Panc1 (cell line): ENCODE data around the gene APEH. TPM values are rescaled to one million over a fixed set of nuclear protein-coding genes. Genes with fewer than 3 reads are reported as not detected.
A peak's percentile ranks its signal among the peaks of the same experiment; 100 is the strongest.
"Not testable (repeated sequence)": the region's sequence is repeated elsewhere in the genome, so short reads cannot be mapped to it uniquely, and the experiment has no call there.

Source experiments
- ATAC-seq: fragments of 200-7000 bp; cut with Tn5 transposase; 2 replicates; pipeline ENCODE4 v1.9.1; 2020; ENCODE audit warnings: mild to moderate bottlenecking, moderate library complexity
- BruUV-seq: library from RNA; stranded (reverse); fragments of 400-500 nt; replicated peaks from 2 replicates; lab custom pipeline; 2021; lab: Mats Ljungman, UMichigan
- CTCF ChIA-PET: fragments of 300-600 bp; sonication (Branson Sonifier 250); formaldehyde crosslinking; loops from one replicate; lab custom pipeline; 2022; ENCODE audit warnings: antibody characterized with exemption; lab: Charles Lee
- POLR2A ChIA-PET: fragments of 300-600 bp; sonication (Branson Sonifier 250); formaldehyde crosslinking; loops from one replicate; lab custom pipeline; 2022; ENCODE audit warnings: antibody characterized with exemption; lab: Charles Lee
- DNase-seq: peaks from one replicate; pipeline ENCODE4 v3.0.0-alpha.2; 2010; ENCODE audit warnings: low read depth, low spot score
- H3K27ac ChIP-seq: 2 replicates; pipeline ENCODE4 v1.5.1; 2011; ENCODE audit warnings: mild to moderate bottlenecking, low read length, inconsistent platforms
- H3K27me3 ChIP-seq: fragments of 200-500 bp; sonication (Bioruptor generic); 2 replicates; pipeline ENCODE4 v1.6.0; 2014; ENCODE audit warnings: low read length, inconsistent platforms; ENCODE audit not compliant: control insufficient read depth, insufficient read depth
- H3K36me3 ChIP-seq: fragments of 200-500 bp; sonication (Bioruptor generic); 2 replicates; pipeline ENCODE4 v1.5.1; 2014; ENCODE audit warnings: inconsistent platforms, mild to moderate bottlenecking, low read length, moderate library complexity; ENCODE audit not compliant: control insufficient read depth, insufficient read depth
- H3K4me1 ChIP-seq: 2 replicates; pipeline ENCODE4 v1.5.1; 2011; ENCODE audit warnings: inconsistent platforms, mild to moderate bottlenecking, low read length, moderate library complexity; ENCODE audit not compliant: control insufficient read depth, insufficient read depth
- H3K4me3 ChIP-seq, 2 experiments: 2 replicates each; pipeline ENCODE4 v1.5.1; 2011 to 2012; ENCODE audit warnings: low read depth in 2 of 2, low read length in 2 of 2, mild to moderate bottlenecking in 2 of 2, inconsistent platforms in 1 of 2, moderate library complexity in 1 of 2
- H3K9me3 ChIP-seq: fragments of 200-500 bp; sonication (Bioruptor generic); 2 replicates; pipeline ENCODE4 v1.5.1; 2014; ENCODE audit warnings: low read depth, mild to moderate bottlenecking, inconsistent platforms, low read length, moderate library complexity; ENCODE audit not compliant: control insufficient read depth, insufficient read depth
- POLR2AphosphoS5 ChIP-seq: IDR thresholded peaks from 2 replicates; pipeline ENCODE4 v1.6.1; 2012; ENCODE audit warnings: mild to moderate bottlenecking, low read depth, low read length, moderate library complexity
- SIN3A ChIP-seq: IDR thresholded peaks from 2 replicates; pipeline ENCODE4 v1.6.1; 2012; ENCODE audit warnings: low read depth, mild to moderate bottlenecking, low read length, moderate library complexity, borderline replicate concordance; ENCODE audit not compliant: insufficient read depth
- TCF7L2 ChIP-seq: IDR thresholded peaks from 2 replicates; pipeline ENCODE4 v1.6.1; 2011; ENCODE audit warnings: mild to moderate bottlenecking, low read depth, low read length, inconsistent platforms
- in situ Hi-C: cut with HindIII; loops from 2 replicates; pipeline ENCODE4 v1.10.0; 2016; ENCODE audit warnings: low sequenced_read_pairs, low pct_unique_long_range_greater_than_20kb
- intact Hi-C: fragments of 100-400 bp; cut with micrococcal nuclease; formaldehyde crosslinking; loops from one replicate; pipeline ENCODE4 v1.10.0; 2022; ENCODE audit not compliant: unreplicated experiment
- total RNA-seq: library from RNA; stranded (reverse); gene quantifications from one replicate; pipeline ENCODE4 v1.2.1, GENCODE V29; 2021; ENCODE audit not compliant: unreplicated experiment
- TF ChIP-seq, protein P1 (sequence below), 2 experiments: IDR thresholded peaks; 2 replicates each; pipeline ENCODE4 v1.6.1; 2011 to 2012; ENCODE audit warnings: low read depth in 2 of 2, control low read depth in 1 of 2, low read length in 1 of 2, mild to moderate bottlenecking in 1 of 2, moderate library complexity in 1 of 2; ENCODE audit not compliant: insufficient read depth in 1 of 2
- TF ChIP-seq, protein P2 (sequence below): fragments of 450-650 bp; IDR thresholded peaks from 2 replicates; pipeline ENCODE4 v1.5.1; 2017; ENCODE audit warnings: mild to moderate bottlenecking

APEH gene
- total RNA-seq, 1 experiment from 2014 or later, result 131 TPM

DNA sequence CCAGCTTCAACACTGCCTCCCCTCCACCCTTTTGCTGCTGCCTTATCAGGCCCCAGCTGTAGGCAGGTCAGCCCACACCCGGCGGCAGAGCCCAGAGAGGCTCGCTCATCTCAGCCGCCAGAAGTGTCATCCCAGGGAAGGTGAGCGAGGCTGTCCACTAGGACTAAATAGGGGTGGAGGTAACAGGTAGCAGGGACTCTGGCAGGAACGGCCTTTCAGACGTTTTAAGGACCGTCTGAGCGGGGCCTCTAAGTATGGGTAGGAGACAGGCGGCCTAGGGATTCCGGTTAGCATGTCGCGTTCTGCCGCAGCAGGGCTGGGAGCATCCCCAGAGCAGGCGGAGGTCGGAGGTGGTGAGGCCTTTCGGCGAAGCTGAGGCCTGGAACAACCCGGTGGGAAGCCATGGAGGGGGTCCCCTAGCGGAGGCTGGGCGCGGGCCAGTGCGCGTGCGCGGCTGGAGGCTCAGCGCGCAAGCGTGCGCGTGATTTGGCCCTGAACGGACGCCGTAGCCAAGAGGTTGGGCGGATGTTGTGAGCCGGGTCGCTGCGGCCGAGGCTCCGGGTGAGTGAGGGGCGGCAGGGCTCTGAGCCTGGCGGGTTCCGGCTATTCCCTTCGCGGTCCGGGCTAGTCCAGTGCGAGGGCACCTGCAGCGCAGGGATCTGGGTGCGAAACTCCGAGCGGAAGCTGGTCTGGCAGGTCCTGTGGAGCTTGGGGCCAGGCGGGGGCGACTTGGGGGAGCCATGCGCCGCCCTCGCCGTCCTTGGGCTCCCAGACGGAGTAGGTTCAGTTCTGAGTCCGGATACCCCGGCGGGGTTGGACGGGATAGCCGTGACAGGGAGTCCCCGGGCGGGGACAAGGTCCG lies 15.1 kb downstream of the APEH start, which contains the start of the genes MST1 and RNF123:
TSS of gene MST1 (minus strand) at position 429 of the 862 bp plus-strand sequence. CDS start 783 bp downstream, outside the sequence.
TSS of gene RNF123 (plus strand) at position 512 of the 862 bp plus-strand sequence. CDS start 1,609 bp downstream, outside the sequence.
- intact Hi-C loops, result no loop called here
- ATAC-seq, result peak; percentile 60
- CTCF ChIA-PET, result no interaction called here
- Histone ChIP-seq H3K4me1 (no peaks in the 10 kb centered on the region), H3K27me3 (no peaks in the 10 kb centered on the region), H3K9me3 (no peaks in the 10 kb centered on the region), H3K27ac (peak within 1 kb of the TSS; percentile 94), H3K36me3 (no peaks in the 10 kb centered on the region; the same call in 1 of the 2 replicates), H3K4me3 (peak within 1 kb of the TSS; percentile 82 to 84)
- in situ Hi-C loops, result no loop called here
- TF ChIP-seq POLR2AphosphoS5 (peak; percentile 64; the same call in 1 of the 2 replicates), SIN3A (no peak), TCF7L2 (no peak)
- TF ChIP-seq, protein P1, sequence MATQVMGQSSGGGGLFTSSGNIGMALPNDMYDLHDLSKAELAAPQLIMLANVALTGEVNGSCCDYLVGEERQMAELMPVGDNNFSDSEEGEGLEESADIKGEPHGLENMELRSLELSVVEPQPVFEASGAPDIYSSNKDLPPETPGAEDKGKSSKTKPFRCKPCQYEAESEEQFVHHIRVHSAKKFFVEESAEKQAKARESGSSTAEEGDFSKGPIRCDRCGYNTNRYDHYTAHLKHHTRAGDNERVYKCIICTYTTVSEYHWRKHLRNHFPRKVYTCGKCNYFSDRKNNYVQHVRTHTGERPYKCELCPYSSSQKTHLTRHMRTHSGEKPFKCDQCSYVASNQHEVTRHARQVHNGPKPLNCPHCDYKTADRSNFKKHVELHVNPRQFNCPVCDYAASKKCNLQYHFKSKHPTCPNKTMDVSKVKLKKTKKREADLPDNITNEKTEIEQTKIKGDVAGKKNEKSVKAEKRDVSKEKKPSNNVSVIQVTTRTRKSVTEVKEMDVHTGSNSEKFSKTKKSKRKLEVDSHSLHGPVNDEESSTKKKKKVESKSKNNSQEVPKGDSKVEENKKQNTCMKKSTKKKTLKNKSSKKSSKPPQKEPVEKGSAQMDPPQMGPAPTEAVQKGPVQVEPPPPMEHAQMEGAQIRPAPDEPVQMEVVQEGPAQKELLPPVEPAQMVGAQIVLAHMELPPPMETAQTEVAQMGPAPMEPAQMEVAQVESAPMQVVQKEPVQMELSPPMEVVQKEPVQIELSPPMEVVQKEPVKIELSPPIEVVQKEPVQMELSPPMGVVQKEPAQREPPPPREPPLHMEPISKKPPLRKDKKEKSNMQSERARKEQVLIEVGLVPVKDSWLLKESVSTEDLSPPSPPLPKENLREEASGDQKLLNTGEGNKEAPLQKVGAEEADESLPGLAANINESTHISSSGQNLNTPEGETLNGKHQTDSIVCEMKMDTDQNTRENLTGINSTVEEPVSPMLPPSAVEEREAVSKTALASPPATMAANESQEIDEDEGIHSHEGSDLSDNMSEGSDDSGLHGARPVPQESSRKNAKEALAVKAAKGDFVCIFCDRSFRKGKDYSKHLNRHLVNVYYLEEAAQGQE (IDR thresholded peaks at IDR 0.05; ENCODE audit: insufficient read depth in 1 of 2, low read depth in 2 of 2, low read length in 1 of 2), result peak in 1 of 2 experiments; percentile 70; a peak in 1 of 4 replicates
- TF ChIP-seq, protein P2, sequence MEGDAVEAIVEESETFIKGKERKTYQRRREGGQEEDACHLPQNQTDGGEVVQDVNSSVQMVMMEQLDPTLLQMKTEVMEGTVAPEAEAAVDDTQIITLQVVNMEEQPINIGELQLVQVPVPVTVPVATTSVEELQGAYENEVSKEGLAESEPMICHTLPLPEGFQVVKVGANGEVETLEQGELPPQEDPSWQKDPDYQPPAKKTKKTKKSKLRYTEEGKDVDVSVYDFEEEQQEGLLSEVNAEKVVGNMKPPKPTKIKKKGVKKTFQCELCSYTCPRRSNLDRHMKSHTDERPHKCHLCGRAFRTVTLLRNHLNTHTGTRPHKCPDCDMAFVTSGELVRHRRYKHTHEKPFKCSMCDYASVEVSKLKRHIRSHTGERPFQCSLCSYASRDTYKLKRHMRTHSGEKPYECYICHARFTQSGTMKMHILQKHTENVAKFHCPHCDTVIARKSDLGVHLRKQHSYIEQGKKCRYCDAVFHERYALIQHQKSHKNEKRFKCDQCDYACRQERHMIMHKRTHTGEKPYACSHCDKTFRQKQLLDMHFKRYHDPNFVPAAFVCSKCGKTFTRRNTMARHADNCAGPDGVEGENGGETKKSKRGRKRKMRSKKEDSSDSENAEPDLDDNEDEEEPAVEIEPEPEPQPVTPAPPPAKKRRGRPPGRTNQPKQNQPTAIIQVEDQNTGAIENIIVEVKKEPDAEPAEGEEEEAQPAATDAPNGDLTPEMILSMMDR, result no peak; the same call in 1 of the 2 replicates
- no TSS peak for BruUV-seq
- no peak for DNase-seq
- POLR2A ChIA-PET, result no interaction called here

DNA sequence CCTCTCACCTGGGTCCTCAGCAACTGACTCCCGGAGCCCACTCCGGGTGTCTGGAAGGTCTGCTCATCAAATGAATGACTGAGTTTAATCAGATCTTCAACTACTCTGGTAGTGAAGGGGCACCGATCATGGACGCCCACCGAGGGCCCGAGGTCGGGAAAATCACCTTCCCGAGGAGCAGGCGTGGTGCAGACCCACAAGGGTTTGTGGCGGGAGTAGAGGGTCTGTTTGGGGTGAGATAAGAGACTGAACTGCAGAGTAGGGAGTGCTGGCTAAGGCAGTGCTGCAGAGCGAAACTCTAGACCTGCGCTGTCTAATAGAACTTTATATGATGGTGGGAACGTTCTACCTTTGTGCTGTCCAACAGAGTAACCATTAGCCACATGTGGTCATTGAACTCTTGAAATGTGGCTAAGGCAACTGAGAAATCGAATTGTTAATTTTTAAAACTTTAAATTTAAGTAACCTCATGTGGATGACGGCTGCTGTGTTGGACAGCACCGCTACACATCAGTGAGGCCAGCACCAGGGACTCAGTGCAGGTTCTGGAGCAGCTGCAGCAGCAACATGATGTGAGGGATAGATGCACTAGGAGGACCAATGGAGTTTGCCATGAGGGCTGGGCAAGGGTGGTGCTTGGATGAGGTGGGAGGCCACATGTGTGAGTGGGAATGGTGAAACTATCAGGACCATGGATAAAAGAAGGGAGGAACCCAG lies 15.9 kb downstream of the APEH start:
- CTCF ChIA-PET, H3K27me3 ChIP-seq, H3K36me3 ChIP-seq, H3K9me3 ChIP-seq, intact Hi-C loops, in situ Hi-C loops, ATAC-seq, DNase-seq, H3K4me1 ChIP-seq, POLR2A ChIA-PET: not testable (repeated sequence)
- BruUV-seq, result TSS peak; percentile 48
- peak overlapping the region; percentile 82 to 84 for H3K4me3 ChIP-seq
- H3K27ac ChIP-seq, result peak overlapping the region; percentile 94

DNA sequence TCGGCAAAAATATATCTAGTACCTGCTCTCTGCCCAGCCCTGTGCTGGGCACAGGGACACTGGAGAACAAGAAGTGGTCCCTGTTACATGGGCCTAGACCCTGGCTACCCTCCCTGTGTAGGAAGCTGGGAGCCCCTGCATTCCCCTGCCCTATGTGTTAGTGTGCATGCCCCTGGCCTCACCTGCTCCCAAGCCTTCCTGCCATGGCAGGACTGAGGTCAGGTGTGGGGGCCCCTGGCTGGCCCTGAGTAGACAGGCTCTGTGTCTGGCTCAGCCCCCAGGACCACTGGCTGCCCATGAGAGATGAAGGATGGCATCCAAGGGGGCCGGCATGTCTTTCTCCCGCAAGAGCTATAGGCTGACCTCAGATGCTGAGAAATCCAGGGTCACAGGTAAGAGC lies 16.7 kb downstream of the APEH start:
- H3K27ac ChIP-seq, CTCF ChIA-PET, in situ Hi-C loops, H3K4me1 ChIP-seq, BruUV-seq, POLR2A ChIA-PET, H3K36me3 ChIP-seq, ATAC-seq, H3K9me3 ChIP-seq, H3K4me3 ChIP-seq, H3K27me3 ChIP-seq, DNase-seq, intact Hi-C loops: not testable (repeated sequence)

DNA sequence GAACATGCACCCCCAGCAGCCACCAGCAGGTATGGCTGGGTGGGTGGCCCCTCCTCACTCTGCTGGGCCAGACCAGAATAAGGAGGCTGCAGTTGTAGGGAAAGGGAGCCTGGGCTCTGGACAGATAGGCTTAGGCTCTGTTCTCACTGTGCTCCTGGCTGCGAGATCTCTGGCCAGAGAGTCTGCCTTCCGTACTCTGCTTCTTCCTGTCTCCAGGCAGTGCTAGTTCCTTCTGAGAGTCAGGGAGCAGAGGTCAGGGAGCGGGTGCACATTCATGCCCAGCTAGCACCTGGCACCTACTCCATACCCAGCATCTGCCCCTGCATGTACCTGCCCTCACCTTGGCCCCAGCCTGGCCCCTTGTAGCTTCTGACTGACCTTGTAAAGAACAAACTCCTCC lies 17.3 kb downstream of the APEH start:
- CTCF ChIA-PET, DNase-seq, H3K4me3 ChIP-seq, H3K4me1 ChIP-seq, intact Hi-C loops, H3K27ac ChIP-seq, H3K9me3 ChIP-seq, H3K36me3 ChIP-seq, H3K27me3 ChIP-seq, BruUV-seq, ATAC-seq, POLR2A ChIA-PET, in situ Hi-C loops: not testable (repeated sequence)
